GM21526 (cell line): ENCODE results near the gene VAV1.

Source experiments
- ATAC-seq: cut with Tn5 transposase; IDR thresholded peaks from one replicate; pipeline ENCODE4 v1.9.1; 2021; ENCODE audit warnings: moderate library complexity; ENCODE audit not compliant: unreplicated experiment, low FRiP score

Gene VAV1

DNA sequence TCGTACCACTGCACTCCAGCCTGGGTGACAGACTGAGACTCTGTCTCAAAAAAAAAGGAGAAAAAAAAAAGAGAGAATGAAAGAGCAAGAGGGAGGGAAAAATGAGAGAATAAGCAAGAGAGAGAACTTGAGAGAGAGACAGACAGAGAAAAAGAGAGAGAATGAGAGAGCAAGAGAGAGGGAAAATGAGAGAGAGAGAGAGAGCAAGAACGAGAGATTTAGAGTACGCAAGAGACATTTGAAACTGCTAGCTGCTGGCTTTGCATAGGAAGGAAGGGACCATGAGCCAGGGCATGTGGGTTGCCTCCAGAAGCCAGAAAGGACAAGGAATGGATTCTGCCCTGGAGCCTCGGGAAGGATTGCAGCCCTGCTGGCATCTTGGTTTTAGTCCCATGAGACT is 105.3 kb downstream of the VAV1 start:
- no peak for ATAC-seq

DNA sequence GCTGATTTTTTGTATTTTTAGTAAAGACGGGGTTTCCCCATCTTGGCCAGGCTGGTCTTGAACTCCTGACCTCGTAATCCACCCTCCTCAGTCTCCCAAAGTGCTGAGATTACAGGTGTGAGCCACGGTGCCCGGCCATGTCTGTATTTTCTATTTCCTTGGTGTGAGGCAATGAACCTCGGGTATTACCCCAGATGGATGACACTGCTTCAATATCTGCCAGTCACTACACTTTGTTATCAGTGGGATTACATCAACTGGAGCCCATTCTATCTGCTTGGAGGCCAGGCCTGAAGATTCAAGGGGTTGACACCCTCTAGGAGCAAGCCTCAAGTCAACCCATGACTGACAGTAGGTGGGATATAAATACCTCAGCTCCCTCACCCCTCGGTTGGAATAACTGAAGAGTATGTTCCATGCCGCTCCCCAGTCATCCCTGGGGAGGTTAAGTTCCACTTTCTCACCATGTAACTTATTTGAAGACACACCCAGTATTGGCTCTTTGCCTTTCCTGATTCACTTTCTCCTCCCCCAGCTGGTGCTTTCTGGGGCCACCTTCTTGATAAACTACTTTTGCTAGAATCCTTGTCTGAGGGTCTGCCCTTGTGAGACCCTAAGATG is 113.9 kb downstream of the VAV1 start:
- no peak for ATAC-seq

DNA sequence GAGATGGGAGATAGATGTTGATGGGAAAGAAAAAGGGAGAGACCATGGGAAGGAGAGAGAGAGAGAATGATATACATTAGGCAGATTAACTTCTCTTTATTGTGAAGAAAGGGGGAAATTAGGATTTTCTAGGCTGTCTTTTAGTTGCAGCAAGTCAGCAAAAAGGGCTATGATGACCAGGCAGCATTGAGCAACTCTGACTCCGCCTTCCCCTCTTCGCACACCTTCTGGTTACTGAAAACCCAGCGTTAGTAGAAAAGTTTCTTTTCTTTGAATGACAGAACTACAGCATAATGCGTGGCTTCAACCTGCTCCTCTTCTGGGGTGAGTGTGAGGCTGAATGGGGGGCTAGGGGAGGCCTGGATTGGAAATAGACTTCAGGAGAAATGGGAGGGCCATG is 114.8 kb downstream of the VAV1 start, which contains the start of gene ADGRE1:
Gene ADGRE1, plus strand, starts transcription at position 264 of the 400 bp plus-strand sequence. Its CDS starts 30 bp downstream, at position 294.
- no peak for ATAC-seq

DNA sequence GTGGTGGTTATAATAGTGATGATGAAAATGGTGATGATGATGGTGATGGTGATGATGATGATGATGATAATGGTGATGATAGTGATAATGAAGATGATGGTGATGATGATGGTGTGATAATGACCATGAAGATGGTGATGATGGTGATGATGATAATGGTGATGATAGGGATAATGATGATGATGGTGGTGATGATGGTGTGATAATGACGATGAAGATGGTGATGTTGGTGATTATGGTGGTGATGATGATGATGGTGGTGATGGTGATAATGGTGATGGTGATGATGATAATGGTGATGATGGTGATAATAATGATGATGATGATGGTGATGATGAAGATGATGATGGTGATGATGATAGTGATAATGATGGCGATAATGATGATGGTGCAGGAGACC is 116.5 kb downstream of the VAV1 start:
- no peak for ATAC-seq

DNA sequence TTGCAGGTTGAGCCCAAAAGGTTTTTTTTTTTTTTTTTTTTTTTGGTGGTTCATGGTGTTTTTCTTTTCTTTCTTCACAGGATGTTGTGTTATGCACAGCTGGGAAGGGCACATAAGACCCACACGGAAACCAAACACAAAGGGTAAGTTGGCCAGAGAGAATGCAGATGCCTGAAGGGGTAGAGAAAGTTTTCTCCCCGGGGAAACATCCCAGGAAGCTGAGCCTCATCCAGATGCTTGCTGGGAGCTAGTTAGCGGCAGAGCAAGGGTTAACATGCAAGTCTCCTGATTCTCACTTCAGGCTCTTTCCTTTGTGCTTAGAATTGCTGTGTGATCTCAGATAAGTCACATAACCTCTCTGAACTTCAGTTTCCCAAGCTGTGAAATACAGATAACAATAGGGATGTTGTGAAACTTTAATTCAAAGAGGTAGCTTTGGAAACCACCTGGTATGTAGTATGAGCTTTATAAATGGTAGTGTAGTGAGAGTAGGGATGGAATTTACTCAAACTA is 117.9 kb downstream of the VAV1 start:
- ATAC-seq, result no peak

DNA sequence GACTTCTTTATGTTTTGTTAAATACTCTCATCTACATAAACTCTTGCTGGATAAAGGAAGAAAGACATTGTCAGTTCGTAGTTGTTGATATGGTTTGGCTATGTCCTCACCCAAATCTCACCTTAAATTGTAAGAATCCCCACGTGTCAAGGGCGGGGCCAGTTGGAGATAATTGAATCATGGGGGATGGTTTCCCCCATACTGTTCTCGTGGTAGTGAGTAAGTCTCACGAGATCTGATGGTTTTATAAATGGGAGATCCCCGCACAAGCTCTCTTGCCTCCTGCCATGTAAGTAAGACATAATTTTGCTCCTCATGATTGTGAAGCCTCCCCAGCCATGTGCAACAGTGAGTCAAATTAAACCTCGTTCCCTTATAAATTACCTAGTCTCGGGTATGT is 118.4 kb downstream of the VAV1 start:
- no peak for ATAC-seq

DNA sequence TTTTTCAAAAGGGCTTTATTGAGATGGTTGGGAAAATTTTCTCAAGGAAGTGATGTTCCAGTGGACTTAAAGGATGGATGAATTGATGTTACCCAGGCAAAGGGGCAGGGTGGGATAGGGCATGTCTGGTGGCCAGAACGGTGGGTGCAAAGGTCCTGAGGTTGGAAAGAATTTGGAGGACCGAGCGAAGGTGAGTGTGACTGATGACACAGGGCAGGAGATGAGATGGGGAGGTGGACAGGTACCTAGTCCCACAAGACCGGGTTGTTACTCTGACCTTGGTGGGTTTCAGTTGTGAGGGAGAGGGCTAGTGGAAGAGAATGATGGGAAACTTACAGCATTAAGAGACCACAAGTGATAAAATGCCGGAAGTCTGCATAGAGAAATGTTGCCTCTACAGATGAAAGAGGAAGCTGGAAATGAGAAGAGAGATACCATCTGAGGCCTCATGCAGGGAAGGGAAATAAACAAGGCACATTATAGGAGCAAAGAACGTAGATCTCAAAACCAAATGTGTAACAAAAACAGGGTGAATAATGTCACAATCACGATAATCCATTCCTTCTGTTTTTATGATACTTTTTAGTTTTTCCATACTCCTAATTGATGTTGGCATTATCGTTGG is 119.4 kb downstream of the VAV1 start:
- no peak for ATAC-seq

DNA sequence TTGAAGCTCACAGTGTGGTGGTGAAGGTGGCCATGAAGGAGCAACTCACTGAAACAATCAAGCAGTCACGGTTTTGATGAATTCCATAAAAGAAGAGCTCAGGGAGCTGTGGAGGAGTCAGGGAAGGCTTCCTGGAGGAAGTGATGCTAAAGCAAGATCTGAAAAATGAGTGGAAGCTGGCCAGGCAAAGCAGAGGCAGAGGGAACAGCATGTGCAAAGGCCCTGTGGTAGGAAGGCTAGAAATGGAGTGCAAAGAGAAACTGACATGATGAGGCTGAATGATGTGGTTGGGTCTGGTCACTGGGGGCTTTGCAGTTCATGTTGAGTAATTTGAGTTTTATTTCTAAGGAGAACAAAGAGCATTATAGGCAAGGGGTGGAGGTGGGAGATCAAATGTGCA is 121.8 kb downstream of the VAV1 start:
- ATAC-seq, result no peak

DNA sequence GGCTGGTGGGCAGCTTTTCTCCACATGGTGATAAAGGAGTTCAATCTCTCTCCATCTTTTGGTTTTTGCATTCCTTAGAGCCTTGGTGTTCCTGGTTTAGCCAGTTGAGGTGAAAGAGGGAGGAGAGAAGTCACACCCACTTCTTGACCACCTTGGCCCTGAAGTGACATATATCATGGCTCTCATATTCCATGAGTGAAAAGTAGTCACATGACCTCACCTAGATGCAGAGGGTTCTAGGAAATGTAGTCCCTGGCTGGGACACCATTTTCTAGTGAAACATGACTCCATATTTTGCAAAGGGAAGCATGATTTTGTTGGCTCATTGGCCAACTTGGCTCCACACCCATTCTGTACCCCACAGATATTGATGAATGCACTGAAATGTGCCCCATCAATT is 130.9 kb downstream of the VAV1 start:
- ATAC-seq, result no peak

DNA sequence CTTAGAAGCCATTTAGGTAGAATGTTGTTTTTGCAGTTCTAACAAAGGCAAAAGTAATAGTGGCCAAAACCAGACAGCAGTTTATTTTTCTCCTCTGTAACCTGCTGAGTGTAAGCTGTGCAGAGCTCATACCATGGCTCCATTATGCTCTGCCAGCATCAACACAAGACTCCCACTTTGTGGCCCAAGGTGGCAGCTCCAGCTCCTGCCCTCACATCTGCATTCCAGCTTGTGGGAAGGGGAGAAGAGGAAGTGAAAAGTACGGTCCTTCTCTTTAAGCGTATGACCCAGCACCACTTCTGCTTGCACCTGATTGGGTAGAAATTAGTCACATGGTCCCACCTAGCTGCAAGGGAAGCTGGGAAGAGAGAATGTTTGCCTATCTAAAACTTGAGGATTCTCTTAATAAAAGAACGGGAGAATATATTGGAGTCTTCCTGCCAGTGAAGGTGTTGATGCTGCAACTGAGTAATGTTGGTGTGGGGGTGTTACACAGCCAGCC is 134.1 kb downstream of the VAV1 start:
- no peak for ATAC-seq
